Keratinocyte (primary cell): ENCODE measurements around the gene SNAI3. TPM values are rescaled to one million over a fixed set of nuclear protein-coding genes. Genes with fewer than 3 reads are reported as not detected.

Experiments used
- DNase-seq: peaks from one replicate; pipeline ENCODE4 v3.0.0-alpha.2; 2011; ENCODE audit warnings: low read depth, missing footprints, low spot score
- FAIRE-seq: peaks from 2 replicates; lab custom pipeline; 2011; peaks lifted over from hg19 to GRCh38; lab: Jason Lieb, UNC
- H2AFZ ChIP-seq: 2 replicates; pipeline ENCODE4 v1.6.0; 2012; ENCODE audit warnings: low read length, control low read depth, inconsistent platforms; ENCODE audit not compliant: control insufficient read depth
- H3K27ac ChIP-seq: 2 replicates; pipeline ENCODE4 v1.5.1; 2011; ENCODE audit warnings: low read length; ENCODE audit not compliant: control insufficient read depth, insufficient read depth
- H3K27me3 ChIP-seq: 3 replicates; pipeline ENCODE4 v1.6.0; 2011; ENCODE audit warnings: low read length; ENCODE audit not compliant: control insufficient read depth, insufficient read depth; ENCODE audit errors: extremely low read depth
- H3K36me3 ChIP-seq, 2 experiments: 2 replicates in 1 of 2; 3 replicates in 1 of 2; pipeline ENCODE4 v1.5.1; 2011; ENCODE audit warnings: low read length in 2 of 2, mild to moderate bottlenecking in 1 of 2; ENCODE audit not compliant: control insufficient read depth in 2 of 2, insufficient read depth in 2 of 2; ENCODE audit errors: extremely low read depth in 1 of 2
- H3K4me1 ChIP-seq: 3 replicates; pipeline ENCODE4 v1.5.1; 2011; ENCODE audit warnings: low read length; ENCODE audit not compliant: control insufficient read depth, insufficient read depth; ENCODE audit errors: extremely low read depth
- H3K4me2 ChIP-seq: 3 replicates; pipeline ENCODE4 v1.6.0; 2011; ENCODE audit warnings: low read depth, low read length; ENCODE audit not compliant: control insufficient read depth, insufficient read depth; ENCODE audit errors: extremely low read depth
- H3K4me3 ChIP-seq, 3 experiments: fragments of 200-600 bp in 1 of 3; sonication (generic) in 1 of 3; 2 replicates in 2 of 3; 3 replicates in 1 of 3; pipeline ENCODE4 v1.5.1; 2011 to 2016; ENCODE audit warnings: low read length in 3 of 3, mild to moderate bottlenecking in 3 of 3, control low read depth in 2 of 3, inconsistent platforms in 1 of 3, low read depth in 1 of 3, mixed read lengths in 1 of 3, mixed run types in 1 of 3, moderate library complexity in 1 of 3; ENCODE audit not compliant: control insufficient read depth in 2 of 3, insufficient read depth in 2 of 3; ENCODE audit errors: extremely low read depth in 1 of 3
- H3K79me2 ChIP-seq: 2 replicates; pipeline ENCODE4 v1.6.0; 2012; ENCODE audit warnings: low read length; ENCODE audit not compliant: control insufficient read depth, insufficient read depth
- H3K9ac ChIP-seq: 3 replicates; pipeline ENCODE4 v1.6.0; 2011; ENCODE audit warnings: low read length; ENCODE audit not compliant: control insufficient read depth, insufficient read depth; ENCODE audit errors: extremely low read depth
- H3K9me1 ChIP-seq: 3 replicates; pipeline ENCODE4 v1.6.0; 2011; ENCODE audit warnings: low read length; ENCODE audit not compliant: control insufficient read depth, insufficient read depth; ENCODE audit errors: extremely low read depth
- H3K9me3 ChIP-seq: 2 replicates; pipeline ENCODE4 v1.5.1; 2012; ENCODE audit warnings: low read depth, low read length; ENCODE audit not compliant: control insufficient read depth
- H4K20me1 ChIP-seq: 3 replicates; pipeline ENCODE4 v1.6.0; 2011; ENCODE audit warnings: low read length; ENCODE audit not compliant: control insufficient read depth, insufficient read depth; ENCODE audit errors: extremely low read depth
- CTCF ChIP-seq, 3 experiments: IDR thresholded peaks in 1 of 3; conservative IDR thresholded peaks in 1 of 3; optimal IDR thresholded peaks in 1 of 3; 2 replicates in 2 of 3; 3 replicates in 1 of 3; pipeline versions ENCODE3 to v1.5.1; 2011; ENCODE audit warnings: low read length in 3 of 3, mild to moderate bottlenecking in 3 of 3, moderate library complexity in 2 of 3, control low read depth in 1 of 3, inconsistent platforms in 1 of 3; ENCODE audit not compliant: insufficient read depth in 2 of 3; ENCODE audit errors: extremely low read depth in 1 of 3
- EZH2 ChIP-seq: IDR thresholded peaks from one replicate; pipeline ENCODE4 v1.6.1; 2012; ENCODE audit warnings: inconsistent platforms, mild to moderate bottlenecking, low read length, moderate library complexity
- dilution Hi-C: fragments of 300-500 bp; cut with MboI; formaldehyde crosslinking; loops from one replicate; pipeline ENCODE4 v1.7.0; 2020; ENCODE audit warnings: low sequenced_read_pairs; ENCODE audit not compliant: extremely low pct_ligation_motif_present
- polyA plus RNA-seq, 5 experiments: library from polyadenylated mRNA; depleted of rRNA in 3 of 5; stranded (reverse) in 3 of 5; stranded (forward) in 1 of 5; unstranded in 1 of 5; fragments of >200 nt; gene quantifications; 1 replicate in 1 of 5; 2 replicates in 3 of 5; 3 replicates in 1 of 5; pipeline versions ENCODE4 v1.2.1 to v1.2.3, GENCODE V29; 2011 to 2012; ENCODE audit warnings: missing spikeins in 2 of 5, low read depth in 1 of 5, low replicate concordance in 1 of 5

The SNAI3 gene
- polyA plus RNA-seq, 1 donor (not counting 4 experiments of a cell fraction or from before 2014, with no cell fraction given) = not detected

GRCh38 chr16:88631920-88632586, 54.3 kb downstream of the SNAI3 start:
- DNase-seq (no peak), FAIRE-seq (no peak)
- TF ChIP-seq CTCF (optimal IDR thresholded peaks at IDR 0.05 in 1 of 3, IDR thresholded peaks at IDR 0.05 in 1 of 3, conservative IDR thresholded peaks at IDR 0.05 in 1 of 3; ENCODE audit: extremely low read depth in 1 of 3, insufficient read depth in 2 of 3, low read length in 3 of 3) (no peak), EZH2 (no peak)
- Histone ChIP-seq H3K4me1 (peaks cover 11% of the 10 kb centered on the region), H3K4me2 (no peak overlapping the region), H2AFZ (no peak overlapping the region), H3K27ac (no peak overlapping the region), H3K36me3 (peaks cover 13 to 27% of the 10 kb centered on the region in 2 experiments), H3K79me2 (no peaks in the 10 kb centered on the region), H3K9me3 (no peaks in the 10 kb centered on the region), H3K4me3 (no peak overlapping the region), H3K9ac (no peak overlapping the region), H3K27me3 (peaks cover 17% of the 10 kb centered on the region), H4K20me1 (no peaks in the 10 kb centered on the region), H3K9me1 (no peaks in the 10 kb centered on the region)
- dilution Hi-C loops = no loop called here

- TF ChIP-seq EZH2 (no peak), CTCF (optimal IDR thresholded peaks at IDR 0.05 in 1 of 3, IDR thresholded peaks at IDR 0.05 in 1 of 3, conservative IDR thresholded peaks at IDR 0.05 in 1 of 3; ENCODE audit: extremely low read depth in 1 of 3, insufficient read depth in 2 of 3, low read length in 3 of 3) (no peak)
- dilution Hi-C loops = no loop called here
- Histone ChIP-seq H3K36me3 (peaks cover 16 to 28% of the 10 kb centered on the region in 2 experiments), H3K4me1 (peaks cover 11% of the 10 kb centered on the region), H3K79me2 (no peaks in the 10 kb centered on the region), H3K27me3 (peaks cover 15% of the 10 kb centered on the region), H4K20me1 (no peaks in the 10 kb centered on the region), H3K4me2 (no peak overlapping the region), H3K9ac (no peak overlapping the region), H3K4me3 (no peak overlapping the region), H2AFZ (no peak overlapping the region), H3K27ac (no peak overlapping the region), H3K9me1 (no peaks in the 10 kb centered on the region), H3K9me3 (no peaks in the 10 kb centered on the region)
- DNase-seq (no peak), FAIRE-seq (no peak)
Observed at GRCh38 chr16:88631384-88631783, 54.9 kb downstream of the SNAI3 start.
